Mammary epithelial cell (primary cell): ENCODE data around the gene SUSD6.

Experiments
- CTCF ChIP-seq, 2 donors: IDR thresholded peaks in 1 of 2; conservative IDR thresholded peaks in 1 of 2; 2 replicates each; pipeline ENCODE4 v1.5.1; 2011 to 2012; ENCODE audit warnings: inconsistent platforms in 2 of 2, low read length in 2 of 2, mild to moderate bottlenecking in 2 of 2, control low read depth in 1 of 2, low read depth in 1 of 2; ENCODE audit not compliant: insufficient read depth in 1 of 2; ENCODE audit errors: extremely low read depth in 1 of 2
- EZH2 ChIP-seq: IDR thresholded peaks from 2 replicates; pipeline ENCODE4 v1.6.1; 2012; ENCODE audit warnings: low read length, inconsistent platforms, borderline replicate concordance

GRCh38 chr14:69666112-69666511 lies 54.7 kb downstream of the SUSD6 start:
- TF ChIP-seq CTCF (conservative IDR thresholded peaks at IDR 0.05 in 1 of 2, IDR thresholded peaks at IDR 0.05 in 1 of 2; ENCODE audit: extremely low read depth in 1 of 2, insufficient read depth in 1 of 2, low read depth in 1 of 2, low read length in 2 of 2) = no peak
- no peak for TF ChIP-seq EZH2
